H9 (cell line): Measurements from ENCODE around the gene GAD1. TPM values are rescaled to one million over a fixed set of nuclear protein-coding genes. Genes with fewer than 3 reads are reported as not detected.

Source experiments
- DNase-seq: peaks from one replicate; pipeline ENCODE4 v3.0.0-alpha.2; 2017
- H2AFZ ChIP-seq: one replicate; pipeline ENCODE4 v1.6.1; 2013; ENCODE audit warnings: mild to moderate bottlenecking, low read length, control low read depth, moderate library complexity
- H2AK5ac ChIP-seq: 2 replicates; pipeline ENCODE4 v1.6.1; 2013; ENCODE audit warnings: low read length, control low read depth, mixed read lengths; ENCODE audit not compliant: insufficient read length
- H2BK120ac ChIP-seq: one replicate; pipeline ENCODE4 v1.6.1; 2013; ENCODE audit warnings: low read depth, mild to moderate bottlenecking, low read length, control low read depth, inconsistent platforms; ENCODE audit not compliant: poor library complexity, severe bottlenecking
- H2BK12ac ChIP-seq: 2 replicates; pipeline ENCODE4 v1.6.1; 2013; ENCODE audit warnings: low read length, control low read depth, mixed read lengths, low read depth; ENCODE audit not compliant: insufficient read length
- H2BK15ac ChIP-seq: 2 replicates; pipeline ENCODE4 v1.6.1; 2013; ENCODE audit warnings: low read depth, low read length, control low read depth
- H2BK20ac ChIP-seq: one replicate; pipeline ENCODE4 v1.6.1; 2013; ENCODE audit warnings: low read depth, mild to moderate bottlenecking, low read length, control low read depth, inconsistent platforms; ENCODE audit not compliant: poor library complexity, severe bottlenecking
- H2BK5ac ChIP-seq: 2 replicates; pipeline ENCODE4 v1.6.1; 2013; ENCODE audit warnings: low read length, control low read depth, mixed read lengths; ENCODE audit not compliant: insufficient read length
- H3K14ac ChIP-seq: 2 replicates; pipeline ENCODE4 v1.6.1; 2013; ENCODE audit warnings: low read length, control low read depth; ENCODE audit not compliant: insufficient read depth
- H3K18ac ChIP-seq: 2 replicates; pipeline ENCODE4 v1.6.1; 2013; ENCODE audit warnings: low read depth, mild to moderate bottlenecking, mixed read lengths, low read length, control low read depth; ENCODE audit not compliant: insufficient read length
- H3K23ac ChIP-seq: 2 replicates; pipeline ENCODE4 v1.6.1; 2013; ENCODE audit warnings: low read length, control low read depth, mixed read lengths, low read depth; ENCODE audit not compliant: insufficient read length
- H3K23me2 ChIP-seq: 2 replicates; pipeline ENCODE4 v1.6.1; 2013; ENCODE audit warnings: low read depth, mild to moderate bottlenecking, mixed read lengths, low read length, control low read depth; ENCODE audit not compliant: insufficient read length, poor library complexity, severe bottlenecking
- H3K27ac ChIP-seq: 2 replicates; pipeline ENCODE4 v1.5.1; 2013; ENCODE audit warnings: low read length, control low read depth, mixed read lengths, low read depth; ENCODE audit not compliant: insufficient read length
- H3K27me3 ChIP-seq: 2 replicates; pipeline ENCODE4 v1.6.1; 2013; ENCODE audit warnings: low read length, control low read depth, inconsistent platforms; ENCODE audit not compliant: insufficient read depth
- H3K4ac ChIP-seq: 2 replicates; pipeline ENCODE4 v1.6.1; 2013; ENCODE audit warnings: low read depth, mild to moderate bottlenecking, control low read depth, inconsistent platforms, low read length, moderate library complexity
- H3K4me1 ChIP-seq: 2 replicates; pipeline ENCODE4 v1.6.1; 2013; ENCODE audit warnings: low read length, control low read depth, inconsistent platforms; ENCODE audit not compliant: insufficient read depth
- H3K4me2 ChIP-seq: 2 replicates; pipeline ENCODE4 v1.6.1; 2013; ENCODE audit warnings: low read length, control low read depth, mixed read lengths; ENCODE audit not compliant: insufficient read length, insufficient read depth
- H3K56ac ChIP-seq: 2 replicates; pipeline ENCODE4 v1.6.1; 2013; ENCODE audit warnings: low read depth, mild to moderate bottlenecking, mixed read lengths, low read length, control low read depth; ENCODE audit not compliant: insufficient read length
- H3K79me1 ChIP-seq: 2 replicates; pipeline ENCODE4 v1.6.1; 2013; ENCODE audit warnings: low read depth, mild to moderate bottlenecking, moderate library complexity, low read length, control low read depth, inconsistent platforms; ENCODE audit not compliant: insufficient read depth, poor library complexity, severe bottlenecking
- H3K79me2 ChIP-seq: 2 replicates; pipeline ENCODE4 v1.6.1; 2013; ENCODE audit warnings: low read length, control low read depth, inconsistent platforms; ENCODE audit not compliant: insufficient read depth
- H3K9ac ChIP-seq: 2 replicates; pipeline ENCODE4 v1.6.1; 2013; ENCODE audit warnings: low read length, control low read depth, mixed read lengths; ENCODE audit not compliant: insufficient read length; ENCODE audit errors: extremely low read depth
- H3K9me3 ChIP-seq: one replicate; pipeline ENCODE4 v1.6.1; 2013; ENCODE audit warnings: low read depth, low read length, inconsistent platforms; ENCODE audit not compliant: control insufficient read depth
- H3T11ph ChIP-seq: one replicate; pipeline ENCODE4 v1.6.1; 2013; ENCODE audit warnings: mild to moderate bottlenecking, low read length, control low read depth, inconsistent platforms
- H4K20me1 ChIP-seq: one replicate; pipeline ENCODE4 v1.6.1; 2013; ENCODE audit not compliant: control insufficient read depth, insufficient read length, insufficient read depth
- H4K5ac ChIP-seq: 2 replicates; pipeline ENCODE4 v1.6.1; 2013; ENCODE audit warnings: low read depth, mild to moderate bottlenecking, mixed read lengths, low read length, control low read depth; ENCODE audit not compliant: insufficient read length
- H4K8ac ChIP-seq: replicated peaks from 2 replicates; pipeline ENCODE4 v1.6.1; 2013; ENCODE audit warnings: low read length, control low read depth, mixed read lengths, low read depth; ENCODE audit not compliant: insufficient read length
- H4K91ac ChIP-seq: 2 replicates; pipeline ENCODE4 v1.6.1; 2013; ENCODE audit warnings: low read depth, mild to moderate bottlenecking, moderate library complexity, mixed read lengths, low read length, control low read depth; ENCODE audit not compliant: insufficient read length
- H3K27ac Mint-ChIP-seq, 3 experiments: 2 replicates in 2 of 3; 3 replicates in 1 of 3; pipeline ENCODE4 v1.8.0; 2020 to 2021; ENCODE audit warnings: mixed read lengths in 3 of 3, mild to moderate bottlenecking in 1 of 3, moderate library complexity in 1 of 3
- H3K27me3 Mint-ChIP-seq: 2 replicates; pipeline ENCODE4 v1.8.0; 2021; ENCODE audit warnings: low read depth, mild to moderate bottlenecking, moderate library complexity, mixed read lengths
- H3K36me3 Mint-ChIP-seq, 3 experiments: 2 replicates in 2 of 3; 3 replicates in 1 of 3; pipeline ENCODE4 v1.8.0; 2020 to 2021; ENCODE audit warnings: low read depth in 3 of 3, mixed read lengths in 3 of 3; ENCODE audit not compliant: insufficient read depth in 1 of 3
- H3K4me1 Mint-ChIP-seq, 2 experiments: 2 replicates each; pipeline ENCODE4 v1.8.0; 2020; ENCODE audit warnings: mixed read lengths in 2 of 2
- H3K4me3 Mint-ChIP-seq, 2 experiments: 2 replicates in 1 of 2; 3 replicates in 1 of 2; pipeline ENCODE4 v1.8.0; 2020 to 2021; ENCODE audit warnings: mild to moderate bottlenecking in 2 of 2, mixed read lengths in 2 of 2, moderate library complexity in 1 of 2
- H3K9me3 Mint-ChIP-seq, 2 experiments: 2 replicates in 1 of 2; 3 replicates in 1 of 2; pipeline ENCODE4 v1.8.0; 2020; ENCODE audit warnings: mild to moderate bottlenecking in 2 of 2, mixed read lengths in 2 of 2, moderate library complexity in 1 of 2
- WGBS: extraction: QIAGEN DNeasy Blood & Tissue Kit; methylation state at CpG from one replicate; pipeline ENCODE4 v1.1.7; 2013; ENCODE audit warnings: missing lambda C conversion rate, low lambda C conversion rate, mixed read lengths; ENCODE audit not compliant: insufficient read length; ENCODE audit errors: extremely low coverage; 5-methylcytosine and 5-hydroxymethylcytosine counted together
- total RNA-seq: library from RNA; stranded (reverse); gene quantifications from 2 replicates; pipeline ENCODE4 v1.2.1, GENCODE V29; 2021
- TF ChIP-seq, protein P1 (sequence below): fragments of 200-600 bp; sonication (generic); conservative IDR thresholded peaks from 3 replicates; pipeline ENCODE4 v1.8.0; 2021; ENCODE audit warnings: antibody characterized with exemption, mild to moderate bottlenecking

The GAD1 gene
- total RNA-seq, 1 experiment from 2014 or later: 1.8 TPM

DNA sequence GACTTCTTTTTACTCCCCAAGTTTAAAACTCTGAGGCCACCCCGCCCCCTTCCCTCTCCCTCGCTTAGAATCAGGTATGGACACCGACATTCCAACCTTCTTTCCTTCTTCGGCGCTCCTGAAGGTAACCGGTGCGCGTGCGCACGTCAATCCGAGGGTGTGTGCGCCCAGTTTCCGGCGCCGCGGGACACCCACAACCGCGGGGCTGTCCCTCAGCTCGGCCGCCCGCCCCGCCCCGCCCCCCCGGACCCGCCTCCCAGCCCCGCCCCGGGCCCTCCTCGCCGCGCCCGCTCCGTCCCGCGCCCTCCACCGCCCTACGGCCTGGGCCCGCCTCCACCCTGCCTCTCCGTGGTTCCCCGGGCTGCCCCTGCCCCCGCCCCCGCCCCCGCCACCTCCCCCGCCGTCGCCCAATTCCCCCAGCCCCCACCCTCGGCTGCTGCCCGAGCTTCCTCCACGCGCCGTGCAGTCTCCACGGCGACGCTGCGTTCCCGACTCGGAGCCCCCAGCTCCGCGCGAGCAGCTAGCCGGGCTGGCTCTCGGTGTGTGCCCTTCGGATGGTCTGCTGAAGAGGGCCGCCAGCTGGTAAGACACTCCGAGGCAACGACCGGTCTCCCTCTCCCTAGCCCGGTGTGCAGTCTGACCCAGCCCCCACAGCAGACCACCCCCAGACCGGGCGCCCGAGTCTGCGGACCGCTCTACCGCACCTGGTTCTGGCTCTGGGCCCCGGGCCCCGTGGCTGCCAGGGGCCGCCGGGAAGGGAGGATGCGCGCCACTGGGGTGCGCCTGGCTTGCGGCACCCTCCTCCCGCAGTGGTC lies 45.9 kb upstream of the GAD1 start:
- Histone ChIP-seq H2AFZ (no peak overlapping the region), H3K27ac (no peak overlapping the region), H3K23me2 (no peaks in the 10 kb centered on the region), H2BK20ac (no peak overlapping the region), H4K8ac (no peak overlapping the region), H2BK120ac (no peak overlapping the region), H3K56ac (no peak overlapping the region), H2AK5ac (no peak overlapping the region), H3K4me1 (no peaks in the 10 kb centered on the region), H4K20me1 (no peaks in the 10 kb centered on the region), H4K91ac (no peak overlapping the region), H3K79me2 (no peaks in the 10 kb centered on the region), H2BK15ac (no peak overlapping the region), H2BK12ac (no peak overlapping the region), H3K4ac (no peak overlapping the region), H3K4me2 (peak overlapping the region; percentile 69), H3K18ac (peak overlapping the region; percentile 75), H3K23ac (no peak overlapping the region), H3K9me3 (no peaks in the 10 kb centered on the region), H3K79me1 (no peaks in the 10 kb centered on the region), H3K14ac (no peak overlapping the region; the same call in 1 of the 2 replicates), H3K27me3 (no peaks in the 10 kb centered on the region), H2BK5ac (no peak overlapping the region), H4K5ac (no peak overlapping the region), H3T11ph (no peak overlapping the region), H3K9ac (peak overlapping the region; percentile 12)
- H3K9me3 Mint-ChIP-seq: peaks cover 0 to 3% of the 10 kb centered on the region in 2 experiments; a peak in 1 of 5 replicates
- no peaks in the 10 kb centered on the region; a peak in 1 of 7 replicates for H3K36me3 Mint-ChIP-seq
- peak overlapping the region; percentile 78 to 92 for H3K4me3 Mint-ChIP-seq
- TF ChIP-seq, protein P1, sequence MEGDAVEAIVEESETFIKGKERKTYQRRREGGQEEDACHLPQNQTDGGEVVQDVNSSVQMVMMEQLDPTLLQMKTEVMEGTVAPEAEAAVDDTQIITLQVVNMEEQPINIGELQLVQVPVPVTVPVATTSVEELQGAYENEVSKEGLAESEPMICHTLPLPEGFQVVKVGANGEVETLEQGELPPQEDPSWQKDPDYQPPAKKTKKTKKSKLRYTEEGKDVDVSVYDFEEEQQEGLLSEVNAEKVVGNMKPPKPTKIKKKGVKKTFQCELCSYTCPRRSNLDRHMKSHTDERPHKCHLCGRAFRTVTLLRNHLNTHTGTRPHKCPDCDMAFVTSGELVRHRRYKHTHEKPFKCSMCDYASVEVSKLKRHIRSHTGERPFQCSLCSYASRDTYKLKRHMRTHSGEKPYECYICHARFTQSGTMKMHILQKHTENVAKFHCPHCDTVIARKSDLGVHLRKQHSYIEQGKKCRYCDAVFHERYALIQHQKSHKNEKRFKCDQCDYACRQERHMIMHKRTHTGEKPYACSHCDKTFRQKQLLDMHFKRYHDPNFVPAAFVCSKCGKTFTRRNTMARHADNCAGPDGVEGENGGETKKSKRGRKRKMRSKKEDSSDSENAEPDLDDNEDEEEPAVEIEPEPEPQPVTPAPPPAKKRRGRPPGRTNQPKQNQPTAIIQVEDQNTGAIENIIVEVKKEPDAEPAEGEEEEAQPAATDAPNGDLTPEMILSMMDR: no peak
- DNase-seq: peak; percentile 93
- WGBS: no CpG with 5 or more reads among the region's 82 CpGs
- peak overlapping the region; percentile 89 to 95 (median 94); a peak in 6 of 7 replicates for H3K27ac Mint-ChIP-seq
- peaks cover 21 to 23% of the 10 kb centered on the region in 2 experiments for H3K4me1 Mint-ChIP-seq
- H3K27me3 Mint-ChIP-seq: peaks cover 7% of the 10 kb centered on the region
